ENCODE measurements around the gene SPIN2A. TPM values are rescaled to one million over a fixed set of nuclear protein-coding genes. Genes with fewer than 3 reads are reported as not detected.
"Not testable (repeated sequence)": the region's sequence is repeated elsewhere in the genome, so short reads cannot be mapped to it uniquely, and the experiment has no call there.

The SPIN2A gene
- total RNA-seq, 1 donor from 2014 or later = not detected

DNA sequence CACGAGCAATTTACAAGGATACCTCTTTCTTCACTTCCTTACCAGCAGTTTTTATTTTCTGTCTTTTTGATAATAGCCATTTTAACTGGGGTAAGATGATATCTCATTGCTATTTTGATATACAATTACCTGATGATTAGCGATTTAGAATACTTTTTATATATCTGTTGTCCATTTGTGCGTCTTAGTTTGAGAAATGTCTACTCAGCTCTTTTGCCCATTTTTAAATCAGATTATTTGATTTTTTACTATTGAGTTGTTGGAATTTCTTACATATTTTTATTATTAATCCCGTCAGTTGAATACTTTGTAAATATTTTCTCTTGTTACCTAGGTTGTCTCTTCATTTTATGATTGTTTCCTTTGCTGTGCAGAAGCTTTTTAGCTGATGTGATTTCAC lies 1.5 kb upstream of the SPIN2A start:
- DNase-seq (ENCODE audit: low read depth) (no peak), FAIRE-seq (no peak)
- Histone ChIP-seq H3K4me3 (ENCODE audit: low read depth, low read length) (no peak overlapping the region), H3K36me3 (ENCODE audit: control insufficient read depth, insufficient read depth, low read length) (no peaks in the 10 kb centered on the region), H3K27me3 (ENCODE audit: control insufficient read depth, insufficient read depth, low read length) (no peaks in the 10 kb centered on the region)
- TF ChIP-seq, protein P1, sequence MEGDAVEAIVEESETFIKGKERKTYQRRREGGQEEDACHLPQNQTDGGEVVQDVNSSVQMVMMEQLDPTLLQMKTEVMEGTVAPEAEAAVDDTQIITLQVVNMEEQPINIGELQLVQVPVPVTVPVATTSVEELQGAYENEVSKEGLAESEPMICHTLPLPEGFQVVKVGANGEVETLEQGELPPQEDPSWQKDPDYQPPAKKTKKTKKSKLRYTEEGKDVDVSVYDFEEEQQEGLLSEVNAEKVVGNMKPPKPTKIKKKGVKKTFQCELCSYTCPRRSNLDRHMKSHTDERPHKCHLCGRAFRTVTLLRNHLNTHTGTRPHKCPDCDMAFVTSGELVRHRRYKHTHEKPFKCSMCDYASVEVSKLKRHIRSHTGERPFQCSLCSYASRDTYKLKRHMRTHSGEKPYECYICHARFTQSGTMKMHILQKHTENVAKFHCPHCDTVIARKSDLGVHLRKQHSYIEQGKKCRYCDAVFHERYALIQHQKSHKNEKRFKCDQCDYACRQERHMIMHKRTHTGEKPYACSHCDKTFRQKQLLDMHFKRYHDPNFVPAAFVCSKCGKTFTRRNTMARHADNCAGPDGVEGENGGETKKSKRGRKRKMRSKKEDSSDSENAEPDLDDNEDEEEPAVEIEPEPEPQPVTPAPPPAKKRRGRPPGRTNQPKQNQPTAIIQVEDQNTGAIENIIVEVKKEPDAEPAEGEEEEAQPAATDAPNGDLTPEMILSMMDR (IDR thresholded peaks at IDR 0.05; ENCODE audit: insufficient read depth, low read length, severe bottlenecking) = no peak

DNA sequence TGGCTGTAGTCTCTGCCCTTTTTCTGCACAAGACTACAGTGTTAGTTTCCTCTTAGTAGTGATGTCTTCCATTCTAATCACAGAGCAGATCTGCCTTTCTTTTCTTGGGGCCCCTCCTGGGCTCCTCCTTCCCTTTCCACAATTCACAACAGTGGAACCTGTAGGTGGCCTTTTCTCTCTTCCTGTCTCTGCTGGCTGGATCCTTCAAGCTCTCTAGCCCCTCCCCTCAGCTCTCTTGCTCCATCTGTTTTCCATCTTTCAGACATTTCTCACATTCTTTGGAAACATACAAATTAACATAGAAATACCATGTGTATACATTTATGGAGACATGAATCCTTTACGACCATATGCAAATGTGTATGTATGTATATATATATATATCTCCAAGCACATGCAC lies 304 bp upstream of the SPIN2A start:
- Histone ChIP-seq H3K4me3 (ENCODE audit: low read depth, low read length) (no peak overlapping the region), H3K27me3 (ENCODE audit: control insufficient read depth, insufficient read depth, low read length) (no peaks in the 10 kb centered on the region), H3K36me3 (ENCODE audit: control insufficient read depth, insufficient read depth, low read length) (no peaks in the 10 kb centered on the region)
- TF ChIP-seq, protein P1 (IDR thresholded peaks at IDR 0.05; ENCODE audit: insufficient read depth, low read length, severe bottlenecking) = no peak
- FAIRE-seq (no peak), DNase-seq (ENCODE audit: low read depth) (no peak)

DNA sequence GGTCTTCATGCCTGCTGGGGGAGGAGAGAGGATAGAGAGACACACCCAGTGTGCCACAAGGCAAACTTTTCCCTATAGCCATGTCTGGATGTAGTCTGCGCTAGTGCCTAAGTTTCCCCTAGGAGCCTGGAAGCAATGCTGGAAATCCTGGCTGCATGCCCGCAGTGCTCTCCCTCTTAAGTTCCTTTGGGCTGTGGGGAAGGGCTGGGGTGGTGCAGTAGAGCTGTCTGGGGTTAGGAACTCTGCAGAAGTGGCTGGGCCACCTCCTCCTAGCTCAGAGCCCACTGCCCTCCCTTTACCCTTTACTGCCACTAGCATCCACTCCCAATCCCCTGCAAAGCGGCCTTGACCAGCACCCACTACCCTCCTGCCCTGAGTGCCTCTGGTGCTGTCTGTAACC lies 608 bp downstream of the SPIN2A start:
- not testable (repeated sequence) for FAIRE-seq

DNA sequence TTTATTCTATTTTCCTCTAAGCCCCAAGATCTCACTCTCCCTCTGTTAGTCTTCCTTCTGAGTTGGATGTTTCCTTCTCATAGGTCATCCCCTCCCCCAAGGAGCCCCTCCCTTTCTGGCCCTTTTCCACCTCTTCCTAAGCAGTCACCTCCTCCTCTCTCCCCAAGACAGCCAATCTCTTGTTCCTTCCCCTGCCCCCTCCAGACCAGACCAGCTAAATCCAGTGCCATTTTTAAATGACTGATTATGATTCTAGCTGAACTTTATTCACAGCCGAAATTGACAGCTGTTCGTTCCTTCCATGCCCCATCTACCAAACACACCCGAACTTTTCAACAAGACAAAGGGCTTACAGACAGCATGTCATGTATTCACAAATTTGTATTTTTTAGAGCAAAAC lies 1.9 kb downstream of the SPIN2A start:
- FAIRE-seq = no peak

More for the DNA sequence above, 608 bp downstream of the SPIN2A start:
- not testable (repeated sequence) for DNase-seq (ENCODE audit: low read depth); H3K4me3 ChIP-seq (ENCODE audit: low read depth, low read length); H3K27me3 ChIP-seq (ENCODE audit: control insufficient read depth, insufficient read depth, low read length); H3K36me3 ChIP-seq (ENCODE audit: control insufficient read depth, insufficient read depth, low read length)

DNA sequence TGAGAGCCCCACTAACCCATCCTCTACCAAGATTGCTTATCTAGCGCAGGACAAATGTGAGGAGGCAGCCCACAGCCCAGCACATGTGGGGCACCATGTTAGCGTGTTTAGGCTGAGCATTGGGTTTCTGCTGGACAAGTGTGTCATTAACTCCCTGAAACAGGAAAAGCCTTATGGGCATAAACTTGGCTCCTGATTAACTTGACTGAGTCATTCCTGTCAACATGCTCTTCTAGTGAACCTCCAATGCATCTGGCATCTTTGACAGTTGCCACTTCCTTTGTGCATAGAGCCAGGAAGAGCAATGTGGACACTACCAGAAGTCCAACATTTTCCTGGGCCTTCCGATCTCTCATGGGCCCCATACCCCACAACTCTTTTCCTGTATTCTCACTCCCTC lies 2.5 kb downstream of the SPIN2A start:
- TF ChIP-seq, protein P1 (IDR thresholded peaks at IDR 0.05; ENCODE audit: insufficient read depth, low read length, severe bottlenecking) = no peak
- FAIRE-seq (no peak), DNase-seq (ENCODE audit: low read depth) (peak; percentile 52)
- Histone ChIP-seq H3K4me3 (ENCODE audit: low read depth, low read length) (no peak overlapping the region), H3K36me3 (ENCODE audit: control insufficient read depth, insufficient read depth, low read length) (no peaks in the 10 kb centered on the region), H3K27me3 (ENCODE audit: control insufficient read depth, insufficient read depth, low read length) (no peaks in the 10 kb centered on the region)

More for the DNA sequence above, 1.9 kb downstream of the SPIN2A start:
- Histone ChIP-seq H3K36me3 (ENCODE audit: control insufficient read depth, insufficient read depth, low read length) (no peaks in the 10 kb centered on the region), H3K4me3 (ENCODE audit: low read depth, low read length) (no peak overlapping the region), H3K27me3 (ENCODE audit: control insufficient read depth, insufficient read depth, low read length) (no peaks in the 10 kb centered on the region)
- DNase-seq (ENCODE audit: low read depth) = no peak
- TF ChIP-seq, protein P1 (IDR thresholded peaks at IDR 0.05; ENCODE audit: insufficient read depth, low read length, severe bottlenecking) = no peak

DNA sequence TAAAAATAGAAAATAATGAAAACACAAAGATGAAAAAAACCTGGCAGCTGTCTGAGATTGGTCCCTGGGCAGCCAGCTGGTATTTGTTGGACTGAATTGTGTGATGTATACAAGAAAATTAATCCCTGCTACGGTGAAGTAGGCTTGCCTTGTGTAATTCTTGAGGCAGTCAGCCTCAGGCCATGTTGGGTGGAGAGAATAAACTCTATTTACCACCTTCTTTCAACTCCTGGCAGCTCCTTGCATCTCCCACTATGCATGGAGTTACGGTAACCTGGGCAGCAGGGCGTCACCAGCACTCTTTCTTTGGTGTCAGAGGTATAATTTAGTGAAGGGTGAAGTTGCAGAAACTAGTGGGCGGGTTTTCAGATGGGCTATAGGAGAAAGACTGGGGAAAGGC lies 3.5 kb downstream of the SPIN2A start:
- no peak for DNase-seq (ENCODE audit: low read depth)

DNA sequence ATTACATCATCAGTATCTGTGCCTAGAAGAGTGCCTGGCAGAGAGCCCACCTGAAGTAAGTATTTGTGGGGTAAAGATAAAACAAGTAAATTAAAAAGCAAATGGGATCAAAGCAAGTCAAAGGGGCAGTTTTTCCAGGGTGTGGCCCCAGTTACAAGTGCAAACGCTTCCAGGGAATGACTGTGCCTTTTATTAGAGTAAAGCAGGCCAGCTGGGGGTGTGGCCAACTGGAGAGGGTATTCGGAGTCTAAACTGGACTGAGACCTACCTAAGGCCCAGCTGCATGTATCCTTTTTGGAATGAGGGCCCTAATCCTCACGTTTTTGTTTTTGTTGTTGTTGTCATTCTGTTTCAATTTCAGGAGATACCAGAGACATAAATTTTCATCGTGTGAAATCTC lies 3.9 kb downstream of the SPIN2A start:
- H3K36me3 ChIP-seq (ENCODE audit: control insufficient read depth, insufficient read depth, low read length); DNase-seq (ENCODE audit: low read depth); H3K4me3 ChIP-seq (ENCODE audit: low read depth, low read length); FAIRE-seq; H3K27me3 ChIP-seq (ENCODE audit: control insufficient read depth, insufficient read depth, low read length): not testable (repeated sequence)

More for the DNA sequence above, 3.5 kb downstream of the SPIN2A start:
- TF ChIP-seq, protein P1 (IDR thresholded peaks at IDR 0.05; ENCODE audit: insufficient read depth, low read length, severe bottlenecking) = no peak
- FAIRE-seq = no peak
- Histone ChIP-seq H3K36me3 (ENCODE audit: control insufficient read depth, insufficient read depth, low read length) (no peaks in the 10 kb centered on the region), H3K4me3 (ENCODE audit: low read depth, low read length) (no peak overlapping the region), H3K27me3 (ENCODE audit: control insufficient read depth, insufficient read depth, low read length) (no peaks in the 10 kb centered on the region)
